Measurements from ENCODE around the gene TBC1D5.
"Not testable (repeated sequence)": the region's sequence is repeated elsewhere in the genome, so short reads cannot be mapped to it uniquely, and the experiment has no call there.

DNA sequence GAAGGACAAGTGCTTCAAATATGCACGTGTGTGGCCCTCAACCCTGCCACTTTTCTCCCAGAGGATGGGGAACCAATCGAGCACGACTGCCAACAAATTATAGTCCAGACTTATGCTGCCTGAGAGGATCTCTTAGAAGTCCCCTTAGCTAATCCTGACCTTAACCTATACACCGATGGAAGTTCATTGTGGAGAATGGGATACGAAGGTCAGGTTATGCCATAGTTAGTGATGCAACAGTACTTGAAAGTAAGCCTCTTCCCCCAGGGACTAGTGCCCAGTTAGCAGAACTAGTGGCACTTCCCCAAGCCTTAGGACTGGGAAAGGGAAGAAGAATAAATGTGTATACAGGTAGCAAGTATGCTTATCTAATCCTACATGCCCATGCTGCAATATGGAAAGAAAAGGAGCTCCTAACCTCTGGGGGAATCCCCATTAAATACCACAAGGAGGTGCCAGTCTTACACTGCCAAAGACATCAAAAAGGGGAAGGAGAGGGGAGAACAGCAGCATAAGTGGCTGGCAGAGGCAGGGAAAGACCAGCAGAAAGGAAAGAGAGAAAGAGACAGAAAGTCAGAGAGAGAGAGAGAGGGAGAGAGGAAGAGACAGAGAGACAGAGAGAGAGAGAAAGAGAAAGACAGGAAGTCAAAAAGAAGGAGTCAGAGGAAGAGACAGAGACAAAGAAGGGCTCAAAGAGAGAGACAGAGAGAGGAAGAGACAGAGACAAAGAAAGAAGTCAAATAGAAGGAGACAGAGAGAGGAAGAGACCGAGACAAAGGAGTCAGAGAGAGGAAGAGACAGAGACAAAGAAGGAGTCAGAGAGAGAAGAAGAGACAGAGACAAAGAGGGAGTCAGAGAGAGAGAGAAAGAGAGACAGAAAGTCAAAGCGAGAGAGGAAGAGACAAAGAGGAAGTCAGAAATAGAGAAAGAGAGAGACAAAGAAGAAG, 37.1 kb upstream of the TBC1D5 start:
- not testable (repeated sequence) for TF ChIP-seq POLR2A (IDR thresholded peaks at IDR 0.05; ENCODE audit: low read depth, low read length); MXI1 (IDR thresholded peaks at IDR 0.05; ENCODE audit: borderline replicate concordance, low read depth, low read length); FOS (IDR thresholded peaks at IDR 0.05; ENCODE audit: low read depth, low read length); RAD21 (IDR thresholded peaks at IDR 0.05; ENCODE audit: low read length); BHLHE40 (IDR thresholded peaks at IDR 0.05; ENCODE audit: low read depth, low read length); SMC3 (IDR thresholded peaks at IDR 0.05; ENCODE audit: low read depth, low read length); MAZ (IDR thresholded peaks at IDR 0.05; ENCODE audit: borderline replicate concordance, low read depth, low read length); RCOR1 (IDR thresholded peaks at IDR 0.05; ENCODE audit: insufficient replicate concordance, low read length); NFE2L2 (IDR thresholded peaks at IDR 0.05; ENCODE audit: low read depth, low read length); CEBPB (IDR thresholded peaks at IDR 0.05; ENCODE audit: low read depth, low read length); MAFK (IDR thresholded peaks at IDR 0.05; ENCODE audit: low read depth, low read length)
- TF ChIP-seq, protein P1, sequence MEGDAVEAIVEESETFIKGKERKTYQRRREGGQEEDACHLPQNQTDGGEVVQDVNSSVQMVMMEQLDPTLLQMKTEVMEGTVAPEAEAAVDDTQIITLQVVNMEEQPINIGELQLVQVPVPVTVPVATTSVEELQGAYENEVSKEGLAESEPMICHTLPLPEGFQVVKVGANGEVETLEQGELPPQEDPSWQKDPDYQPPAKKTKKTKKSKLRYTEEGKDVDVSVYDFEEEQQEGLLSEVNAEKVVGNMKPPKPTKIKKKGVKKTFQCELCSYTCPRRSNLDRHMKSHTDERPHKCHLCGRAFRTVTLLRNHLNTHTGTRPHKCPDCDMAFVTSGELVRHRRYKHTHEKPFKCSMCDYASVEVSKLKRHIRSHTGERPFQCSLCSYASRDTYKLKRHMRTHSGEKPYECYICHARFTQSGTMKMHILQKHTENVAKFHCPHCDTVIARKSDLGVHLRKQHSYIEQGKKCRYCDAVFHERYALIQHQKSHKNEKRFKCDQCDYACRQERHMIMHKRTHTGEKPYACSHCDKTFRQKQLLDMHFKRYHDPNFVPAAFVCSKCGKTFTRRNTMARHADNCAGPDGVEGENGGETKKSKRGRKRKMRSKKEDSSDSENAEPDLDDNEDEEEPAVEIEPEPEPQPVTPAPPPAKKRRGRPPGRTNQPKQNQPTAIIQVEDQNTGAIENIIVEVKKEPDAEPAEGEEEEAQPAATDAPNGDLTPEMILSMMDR (conservative IDR thresholded peaks at IDR 0.05; ENCODE audit: low read depth, low read length) = not testable (repeated sequence)
- TF ChIP-seq, protein P2, sequence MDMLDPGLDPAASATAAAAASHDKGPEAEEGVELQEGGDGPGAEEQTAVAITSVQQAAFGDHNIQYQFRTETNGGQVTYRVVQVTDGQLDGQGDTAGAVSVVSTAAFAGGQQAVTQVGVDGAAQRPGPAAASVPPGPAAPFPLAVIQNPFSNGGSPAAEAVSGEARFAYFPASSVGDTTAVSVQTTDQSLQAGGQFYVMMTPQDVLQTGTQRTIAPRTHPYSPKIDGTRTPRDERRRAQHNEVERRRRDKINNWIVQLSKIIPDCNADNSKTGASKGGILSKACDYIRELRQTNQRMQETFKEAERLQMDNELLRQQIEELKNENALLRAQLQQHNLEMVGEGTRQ (IDR thresholded peaks at IDR 0.05; ENCODE audit: low read depth, low read length) = not testable (repeated sequence)

All from IMR-90 (cell line).